ENCODE data around the gene ZSWIM7. TPM values are rescaled to one million over a fixed set of nuclear protein-coding genes. Genes with fewer than 3 reads are reported as not detected.

Gene ZSWIM7
- total RNA-seq, 1 experiment from 2014 or later, result 37.8 TPM

DNA sequence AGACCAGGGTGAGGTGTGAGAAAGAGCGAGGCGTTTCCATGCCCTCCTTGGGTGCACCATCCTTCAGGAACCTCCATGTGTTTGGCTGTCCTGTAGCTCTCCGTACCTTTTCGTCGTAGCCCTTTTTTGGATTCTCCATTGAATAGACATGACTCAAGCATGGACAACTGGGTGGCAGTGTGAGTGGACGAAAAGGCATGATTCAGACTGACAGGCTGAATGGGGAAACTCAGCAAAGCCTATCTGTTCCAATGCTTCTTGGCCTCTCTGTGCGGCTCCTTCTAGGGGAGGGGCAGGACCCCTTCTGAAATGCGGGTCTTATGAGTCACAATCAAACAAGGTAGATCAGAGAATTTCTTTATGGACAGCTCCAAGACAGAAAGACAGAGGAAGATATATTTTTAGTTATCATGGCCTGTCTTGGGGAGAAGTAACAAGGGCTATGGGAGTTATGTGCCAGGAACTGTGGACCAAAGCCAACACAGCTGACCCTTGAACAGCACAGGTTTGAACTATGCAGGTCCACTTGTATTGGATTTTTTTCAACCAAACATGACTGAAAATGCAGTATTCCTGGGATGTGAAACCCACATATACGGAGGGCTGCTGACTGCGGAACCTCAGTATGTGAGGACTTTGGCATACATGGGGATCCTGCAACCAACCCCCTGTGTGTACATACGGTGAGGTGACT lies 31.7 kb downstream of the ZSWIM7 start:
- H3K27ac ChIP-seq (ENCODE audit: insufficient read length, low read depth, low read length), result peak overlapping the region; percentile 50

More for the DNA sequence above, 31.7 kb downstream of the ZSWIM7 start:
- no peak overlapping the region for H2BK20ac ChIP-seq (ENCODE audit: low read depth, low read length, poor library complexity, severe bottlenecking)
- TF ChIP-seq, protein P1, sequence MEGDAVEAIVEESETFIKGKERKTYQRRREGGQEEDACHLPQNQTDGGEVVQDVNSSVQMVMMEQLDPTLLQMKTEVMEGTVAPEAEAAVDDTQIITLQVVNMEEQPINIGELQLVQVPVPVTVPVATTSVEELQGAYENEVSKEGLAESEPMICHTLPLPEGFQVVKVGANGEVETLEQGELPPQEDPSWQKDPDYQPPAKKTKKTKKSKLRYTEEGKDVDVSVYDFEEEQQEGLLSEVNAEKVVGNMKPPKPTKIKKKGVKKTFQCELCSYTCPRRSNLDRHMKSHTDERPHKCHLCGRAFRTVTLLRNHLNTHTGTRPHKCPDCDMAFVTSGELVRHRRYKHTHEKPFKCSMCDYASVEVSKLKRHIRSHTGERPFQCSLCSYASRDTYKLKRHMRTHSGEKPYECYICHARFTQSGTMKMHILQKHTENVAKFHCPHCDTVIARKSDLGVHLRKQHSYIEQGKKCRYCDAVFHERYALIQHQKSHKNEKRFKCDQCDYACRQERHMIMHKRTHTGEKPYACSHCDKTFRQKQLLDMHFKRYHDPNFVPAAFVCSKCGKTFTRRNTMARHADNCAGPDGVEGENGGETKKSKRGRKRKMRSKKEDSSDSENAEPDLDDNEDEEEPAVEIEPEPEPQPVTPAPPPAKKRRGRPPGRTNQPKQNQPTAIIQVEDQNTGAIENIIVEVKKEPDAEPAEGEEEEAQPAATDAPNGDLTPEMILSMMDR (conservative IDR thresholded peaks at IDR 0.05), result no peak
- H4K5ac ChIP-seq (ENCODE audit: insufficient read length, low read depth, low read length), result no peak overlapping the region
- no peak overlapping the region for H2BK5ac ChIP-seq (ENCODE audit: insufficient read length, low read length)
- no peaks in the 10 kb centered on the region; a peak in 2 of 7 replicates for H3K36me3 Mint-ChIP-seq (ENCODE audit: insufficient read depth in 1 of 3, low read depth in 3 of 3)
- H3K9me3 Mint-ChIP-seq, result no peaks in the 10 kb centered on the region
- H3K4me3 Mint-ChIP-seq, result peak overlapping the region in 1 of 2 experiments; percentile 20; a peak in 3 of 5 replicates
- H2BK120ac ChIP-seq (ENCODE audit: low read depth, low read length, poor library complexity, severe bottlenecking), result peak overlapping the region; percentile 51
- peak overlapping the region; percentile 8; the same call in 1 of the 2 replicates for H3K14ac ChIP-seq (ENCODE audit: insufficient read depth, low read length)
- peaks cover 3% of the 10 kb centered on the region for H3K23me2 ChIP-seq (ENCODE audit: insufficient read length, low read depth, low read length, poor library complexity, severe bottlenecking)
- peak overlapping the region; percentile 21 for H3K56ac ChIP-seq (ENCODE audit: insufficient read length, low read depth, low read length)
- H3K79me1 ChIP-seq (ENCODE audit: insufficient read depth, low read depth, low read length, poor library complexity, severe bottlenecking), result no peaks in the 10 kb centered on the region
- peaks cover 6% of the 10 kb centered on the region for H3K27me3 Mint-ChIP-seq (ENCODE audit: low read depth)
- peak overlapping the region; percentile 97 for H2BK12ac ChIP-seq (ENCODE audit: insufficient read length, low read depth, low read length)
- H3K27me3 ChIP-seq (ENCODE audit: insufficient read depth, low read length), result no peaks in the 10 kb centered on the region; the same call in 1 of the 2 replicates
- no peaks in the 10 kb centered on the region for H4K20me1 ChIP-seq (ENCODE audit: control insufficient read depth, insufficient read depth, insufficient read length)
- no peaks in the 10 kb centered on the region for H3K9me3 ChIP-seq (ENCODE audit: control insufficient read depth, low read depth, low read length)
- H4K91ac ChIP-seq (ENCODE audit: insufficient read length, low read depth, low read length), result peak overlapping the region; percentile 44
- H2AFZ ChIP-seq (ENCODE audit: low read length), result no peak overlapping the region
- H3K27ac Mint-ChIP-seq, result peak overlapping the region; percentile 68 to 99 (median 68); a peak in 5 of 7 replicates
- no peak overlapping the region for H3T11ph ChIP-seq (ENCODE audit: low read length)
- H2BK15ac ChIP-seq (ENCODE audit: low read depth, low read length), result 0 out of 2 replicates have a peak overlapping the region, but pooled peaks have one; percentile 60
- H3K4me1 Mint-ChIP-seq, result peaks cover 62 to 65% of the 10 kb centered on the region in 2 experiments
- H2AK5ac ChIP-seq (ENCODE audit: insufficient read length, low read length), result peak overlapping the region; percentile 86
- H3K4ac ChIP-seq (ENCODE audit: low read depth, low read length), result no peak overlapping the region; the same call in none of the 2 replicates
- no peak overlapping the region for H3K4me2 ChIP-seq (ENCODE audit: insufficient read depth, insufficient read length, low read length)
- no CpG with 5 or more reads among the region's 11 CpGs for WGBS (ENCODE audit: extremely low coverage, insufficient read length, low lambda C conversion rate)
- peaks cover 10% of the 10 kb centered on the region for H3K4me1 ChIP-seq (ENCODE audit: insufficient read depth, low read length)
- H3K9ac ChIP-seq (ENCODE audit: extremely low read depth, insufficient read length, low read length), result no peak overlapping the region
- no peak overlapping the region for H3K23ac ChIP-seq (ENCODE audit: insufficient read length, low read depth, low read length)
- no peak for DNase-seq
- peak overlapping the region; percentile 33 for H4K8ac ChIP-seq (replicated peaks; ENCODE audit: insufficient read length, low read depth, low read length)
- H3K18ac ChIP-seq (ENCODE audit: insufficient read length, low read depth, low read length), result peak overlapping the region; percentile 52
- H3K79me2 ChIP-seq (ENCODE audit: insufficient read depth, low read length), result no peaks in the 10 kb centered on the region; the same call in 1 of the 2 replicates
